GM19463 (cell line): ENCODE results near the gene CETP.

Experiments used
- ATAC-seq: cut with Tn5 transposase; IDR thresholded peaks from one replicate; pipeline ENCODE4 v1.9.1; 2021; ENCODE audit warnings: mild to moderate bottlenecking, moderate library complexity; ENCODE audit not compliant: unreplicated experiment

CETP gene, protein sequence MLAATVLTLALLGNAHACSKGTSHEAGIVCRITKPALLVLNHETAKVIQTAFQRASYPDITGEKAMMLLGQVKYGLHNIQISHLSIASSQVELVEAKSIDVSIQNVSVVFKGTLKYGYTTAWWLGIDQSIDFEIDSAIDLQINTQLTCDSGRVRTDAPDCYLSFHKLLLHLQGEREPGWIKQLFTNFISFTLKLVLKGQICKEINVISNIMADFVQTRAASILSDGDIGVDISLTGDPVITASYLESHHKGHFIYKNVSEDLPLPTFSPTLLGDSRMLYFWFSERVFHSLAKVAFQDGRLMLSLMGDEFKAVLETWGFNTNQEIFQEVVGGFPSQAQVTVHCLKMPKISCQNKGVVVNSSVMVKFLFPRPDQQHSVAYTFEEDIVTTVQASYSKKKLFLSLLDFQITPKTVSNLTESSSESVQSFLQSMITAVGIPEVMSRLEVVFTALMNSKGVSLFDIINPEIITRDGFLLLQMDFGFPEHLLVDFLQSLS

GRCh38 chr16:56961851-56962281 is at the start of gene CETP:
TSS of gene CETP (plus strand) at chr16:56961950. CDS start at chr16:56961980, 30 bp downstream.
- ATAC-seq: no peak

- ATAC-seq: no peak
These were observed 48.7 kb upstream of the CETP start for GRCh38 chr16:56912746-56913708.

GRCh38 chr16:56914896-56915295 is 46.9 kb upstream of the CETP start:
- no peak for ATAC-seq

DNA sequence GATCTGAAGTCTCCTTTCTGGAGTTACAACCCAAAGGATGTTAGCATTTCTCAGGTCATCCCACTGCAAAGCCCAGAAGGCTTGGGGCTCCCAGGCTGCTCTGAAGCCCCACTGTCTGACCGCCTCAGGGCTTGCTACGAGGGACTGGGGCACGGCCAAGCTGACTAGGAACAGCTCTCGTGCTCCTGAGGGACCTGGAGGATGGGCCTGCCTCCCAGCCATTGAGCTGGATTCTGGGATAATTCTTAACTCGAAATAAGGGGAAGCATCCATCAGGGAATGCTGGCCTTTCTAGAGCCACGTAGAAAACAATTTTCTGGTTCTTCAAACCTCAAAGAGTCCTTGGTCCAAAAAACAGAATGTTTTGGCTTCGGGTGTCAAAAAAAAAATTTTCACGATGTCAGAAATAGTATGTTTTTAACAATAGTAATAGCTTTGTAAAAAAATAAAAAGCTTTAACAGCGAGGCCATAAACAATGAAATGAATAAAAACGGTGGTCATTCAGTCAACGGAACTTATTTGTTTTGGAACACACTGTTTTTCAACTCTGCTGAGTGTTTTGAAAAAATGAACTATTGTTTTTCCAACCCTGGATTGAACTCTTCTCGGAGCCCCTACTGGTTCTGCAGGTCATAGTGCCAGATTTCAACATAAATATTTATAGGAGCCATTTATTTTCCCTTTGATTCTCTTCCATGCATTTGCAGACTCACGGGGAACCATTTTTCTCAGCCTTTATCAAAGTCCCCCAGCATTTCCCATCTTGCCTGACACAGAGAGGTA is 46.2 kb upstream of the CETP start:
- ATAC-seq: no peak

GRCh38 chr16:56916571-56917403 is 45.0 kb upstream of the CETP start:
- ATAC-seq: peak; percentile 56

GRCh38 chr16:56918467-56919012 is 43.2 kb upstream of the CETP start:
- ATAC-seq: no peak

- ATAC-seq: no peak
These were observed 42.5 kb upstream of the CETP start for GRCh38 chr16:56919099-56919800.

- ATAC-seq: no peak
These were observed 40.2 kb upstream of the CETP start for GRCh38 chr16:56921571-56921970.

DNA sequence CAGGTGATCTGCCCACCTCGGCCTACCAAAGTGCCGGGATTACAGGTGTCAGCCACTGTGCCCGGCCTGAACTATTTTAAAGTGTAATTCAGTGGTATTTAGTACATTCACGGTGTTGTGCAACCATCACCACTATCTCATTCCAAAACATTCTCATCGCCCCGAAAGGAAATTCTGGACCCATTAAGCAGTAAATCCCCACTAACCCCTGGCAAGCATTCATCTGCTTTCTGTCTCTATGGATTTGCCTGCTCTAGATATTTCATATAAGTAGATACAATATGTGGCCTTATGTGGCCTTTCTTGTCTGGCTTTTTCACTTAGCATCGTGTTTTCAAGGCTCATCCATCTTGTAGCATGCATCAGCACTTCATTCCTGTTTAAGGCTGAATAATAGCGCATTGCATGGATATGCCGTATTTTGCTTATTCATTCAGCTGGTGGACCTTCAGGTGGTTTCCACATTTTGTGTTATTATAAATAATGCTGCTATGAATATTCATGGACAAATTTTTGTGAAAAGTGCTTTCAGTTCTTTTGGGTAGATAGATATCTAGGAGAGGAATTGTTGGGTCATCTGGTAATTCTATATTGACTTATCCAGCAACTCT is 38.2 kb upstream of the CETP start:
- ATAC-seq: no peak

GRCh38 chr16:56927471-56927870 is 34.3 kb upstream of the CETP start:
- no peak for ATAC-seq

DNA sequence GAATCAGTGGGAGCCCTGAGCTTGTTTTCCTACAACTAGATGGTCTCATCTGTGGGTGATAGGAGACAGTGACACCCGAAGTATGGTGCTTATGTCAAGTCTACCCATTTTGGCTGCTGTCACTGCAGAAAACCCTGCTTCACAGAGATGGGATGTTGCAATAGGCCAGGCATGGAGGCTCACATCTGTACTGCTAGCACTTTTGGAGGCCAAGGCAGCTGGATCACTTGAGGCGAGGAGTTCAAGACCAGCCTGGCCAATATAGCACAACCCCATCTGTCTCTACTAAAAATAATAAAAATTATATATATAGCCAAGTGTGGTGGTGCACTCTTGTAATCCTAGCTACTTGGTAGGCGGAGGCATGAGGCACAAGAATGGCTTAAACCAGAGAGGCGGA is 32.1 kb upstream of the CETP start:
- ATAC-seq: no peak

- no peak for ATAC-seq
These were observed 31.1 kb upstream of the CETP start for GRCh38 chr16:56930486-56931270.

GRCh38 chr16:56931271-56931891 is 30.4 kb upstream of the CETP start:
- peak; percentile 28 for ATAC-seq

GRCh38 chr16:56931892-56932720 is 29.6 kb upstream of the CETP start, which contains the start of gene HERPUD1:
TSS of gene HERPUD1 (plus strand) at chr16:56932142. CDS start at chr16:56932245, 103 bp downstream.
- ATAC-seq: peak; percentile 90

DNA sequence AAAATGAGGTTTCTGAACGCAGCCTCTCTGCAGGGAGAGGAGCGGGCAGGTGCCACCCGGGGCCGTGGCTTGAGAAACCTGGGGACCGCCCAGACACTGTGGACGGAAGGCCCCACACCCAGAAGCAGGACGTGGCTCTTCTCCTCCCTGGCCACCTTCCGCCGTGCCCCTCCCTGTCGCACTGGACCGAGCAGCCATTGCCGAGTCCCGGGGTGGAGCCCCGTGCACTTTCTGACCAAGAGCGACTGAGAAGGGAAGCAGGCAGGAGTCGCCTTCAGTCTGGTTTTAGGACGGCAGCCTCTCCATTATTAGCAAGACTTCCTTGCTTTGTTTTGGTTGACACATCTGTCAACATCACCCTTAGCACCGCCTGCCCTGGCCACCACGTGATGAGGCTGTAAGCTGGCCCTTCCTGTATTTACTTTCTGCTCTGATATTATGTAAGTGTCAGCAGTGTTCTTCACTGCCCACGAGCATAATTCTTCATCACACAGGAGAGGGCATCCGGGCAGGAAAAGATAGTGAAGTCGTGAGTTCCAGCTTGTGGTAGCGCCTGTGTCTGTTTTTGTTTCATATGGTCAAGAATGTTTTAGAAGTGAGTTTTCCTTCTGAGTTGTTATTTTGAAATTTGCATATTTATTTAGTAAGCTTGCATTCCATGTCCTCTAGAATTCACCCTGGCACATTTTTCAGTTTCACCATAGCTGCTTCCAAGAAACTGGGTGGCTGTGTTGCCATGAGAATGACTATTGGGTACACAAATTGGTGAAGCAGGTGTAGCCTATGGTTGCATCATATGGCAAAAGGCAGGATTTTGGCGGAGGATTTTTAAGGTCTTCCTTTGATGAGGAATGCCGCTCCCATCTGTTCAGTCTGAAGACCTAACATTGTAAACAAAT is 28.8 kb upstream of the CETP start:
- ATAC-seq: no peak
